K562 (cell line): ENCODE results near the gene SH2D5.

ENCODE experiments used
- BRCA1 ChIP-seq, 2 experiments: fragments of 450-650 bp in 1 of 2; sonication (generic) in 1 of 2; formaldehyde crosslinking in 1 of 2; IDR thresholded peaks; 2 replicates each; pipeline versions ENCODE4 v1.5.0 to v1.6.1; 2017 to 2020; ENCODE audit warnings: mild to moderate bottlenecking in 1 of 2, missing genetic modification reagents in 1 of 2
- CBX1 ChIP-seq: sonication (generic); IDR thresholded peaks from 2 replicates; pipeline ENCODE4 v1.6.1; 2016; ENCODE audit warnings: antibody characterized with exemption, low read depth, mild to moderate bottlenecking
- CC2D1A ChIP-seq: fragments of 450-650 bp; IDR thresholded peaks from 2 replicates; pipeline ENCODE4 v1.6.1; 2017; ENCODE audit warnings: mild to moderate bottlenecking
- E4F1 ChIP-seq: fragments of 250-450 bp; sonication (Bioruptor Pico); IDR thresholded peaks from 2 replicates; pipeline ENCODE4 v1.5.0; 2021; ENCODE audit warnings: mild to moderate bottlenecking, borderline replicate concordance
- HNRNPLL ChIP-seq: fragments of 200-400 bp; formaldehyde crosslinking; IDR thresholded peaks from 2 replicates; pipeline ENCODE4 v1.6.1; 2017; ENCODE audit warnings: low read length, low read depth, mild to moderate bottlenecking; ENCODE audit not compliant: poor library complexity, severe bottlenecking
- MAZ ChIP-seq, 2 experiments: fragments of 450-650 bp in 1 of 2; sonication (generic) in 1 of 2; formaldehyde crosslinking; IDR thresholded peaks in 1 of 2; conservative IDR thresholded peaks in 1 of 2; 2 replicates each; pipeline versions ENCODE4 v1.4.0 to v1.5.0; 2020; ENCODE audit warnings: mild to moderate bottlenecking in 1 of 2, missing genetic modification reagents in 1 of 2
- MYC ChIP-seq, 2 experiments: fragments of 250-450 bp in 1 of 2; sonication (Bioruptor Pico) in 1 of 2; IDR thresholded peaks; 2 replicates each; pipeline versions ENCODE4 v1.5.1 to v1.6.1; 2012 to 2021; ENCODE audit warnings: low read depth in 2 of 2, borderline replicate concordance in 1 of 2, improper control_type of control experiment in 1 of 2, low read length in 1 of 2, mild to moderate bottlenecking in 1 of 2, moderate library complexity in 1 of 2
- NRF1 ChIP-seq, 2 experiments: fragments of 450-650 bp; IDR thresholded peaks in 1 of 2; conservative IDR thresholded peaks in 1 of 2; 2 replicates each; pipeline ENCODE4 v1.6.1; 2014; ENCODE audit warnings: mild to moderate bottlenecking in 2 of 2
- USF2 ChIP-seq: sonication (generic); formaldehyde crosslinking; IDR thresholded peaks from 2 replicates; pipeline ENCODE4 v1.5.0; 2020; ENCODE audit warnings: missing genetic modification reagents
- ZFX ChIP-seq: sonication (generic); formaldehyde crosslinking; IDR thresholded peaks from 2 replicates; pipeline ENCODE4 v1.8.0; 2022; ENCODE audit warnings: mild to moderate bottlenecking, missing genetic modification reagents, moderate library complexity
- ZHX1 ChIP-seq: fragments of 150-350 bp; conservative IDR thresholded peaks from 2 replicates; pipeline ENCODE4 v1.6.1; 2014; ENCODE audit warnings: low read length
- ZNF165 ChIP-seq: fragments of 250-450 bp; sonication (Bioruptor Pico); IDR thresholded peaks from 2 replicates; pipeline ENCODE4 v1.4.0; 2020; ENCODE audit warnings: borderline replicate concordance
- ZNF639 ChIP-seq, 2 experiments: fragments of 200-800 bp in 1 of 2; sonication (Bioruptor generic) in 1 of 2; sonication (generic) in 1 of 2; formaldehyde crosslinking in 1 of 2; IDR thresholded peaks in 1 of 2; conservative IDR thresholded peaks in 1 of 2; 2 replicates each; pipeline versions ENCODE4 v1.5.0 to v1.6.1; 2016 to 2020; ENCODE audit warnings: missing compliant biosample characterization in 1 of 2, missing genetic modification characterization in 1 of 2, missing genetic modification reagents in 1 of 2
- TF ChIP-seq, protein P1 (sequence below), 3 experiments: IDR thresholded peaks in 2 of 3; conservative IDR thresholded peaks in 1 of 3; 2 replicates each; pipeline ENCODE4 v1.5.1; 2011 to 2012; ENCODE audit warnings: low read length in 3 of 3, mild to moderate bottlenecking in 3 of 3, control low read depth in 2 of 3, improper control_type of control experiment in 1 of 3, inconsistent platforms in 1 of 3, low read depth in 1 of 3, mixed read lengths in 1 of 3, moderate library complexity in 1 of 3; ENCODE audit not compliant: insufficient read depth in 2 of 3

- TF ChIP-seq E4F1 (CRISPR knock-in tag) (no peak), MYC (IDR thresholded peaks at IDR 0.05; ENCODE audit: low read depth, low read length) (no peak), MYC (CRISPR knock-in tag; IDR thresholded peaks at IDR 0.05; ENCODE audit: borderline replicate concordance, low read depth) (no peak), CBX1 (no peak), BRCA1 (IDR thresholded peaks at IDR 0.05) (no peak), BRCA1 (CRISPR knock-in tag; IDR thresholded peaks at IDR 0.05) (no peak), ZNF639 (CRISPR knock-in tag; conservative IDR thresholded peaks at IDR 0.05 in 1 of 2, IDR thresholded peaks at IDR 0.05 in 1 of 2) (no peak), ZFX (CRISPR knock-in tag) (no peak), HNRNPLL (no peak), CC2D1A (no peak), USF2 (no peak), NRF1 (conservative IDR thresholded peaks at IDR 0.05 in 1 of 2, IDR thresholded peaks at IDR 0.05 in 1 of 2) (no peak), ZHX1 (no peak), ZNF165 (CRISPR knock-in tag) (no peak), MAZ (CRISPR knock-in tag; conservative IDR thresholded peaks at IDR 0.05 in 1 of 2, IDR thresholded peaks at IDR 0.05 in 1 of 2) (no peak)
- TF ChIP-seq, protein P1, sequence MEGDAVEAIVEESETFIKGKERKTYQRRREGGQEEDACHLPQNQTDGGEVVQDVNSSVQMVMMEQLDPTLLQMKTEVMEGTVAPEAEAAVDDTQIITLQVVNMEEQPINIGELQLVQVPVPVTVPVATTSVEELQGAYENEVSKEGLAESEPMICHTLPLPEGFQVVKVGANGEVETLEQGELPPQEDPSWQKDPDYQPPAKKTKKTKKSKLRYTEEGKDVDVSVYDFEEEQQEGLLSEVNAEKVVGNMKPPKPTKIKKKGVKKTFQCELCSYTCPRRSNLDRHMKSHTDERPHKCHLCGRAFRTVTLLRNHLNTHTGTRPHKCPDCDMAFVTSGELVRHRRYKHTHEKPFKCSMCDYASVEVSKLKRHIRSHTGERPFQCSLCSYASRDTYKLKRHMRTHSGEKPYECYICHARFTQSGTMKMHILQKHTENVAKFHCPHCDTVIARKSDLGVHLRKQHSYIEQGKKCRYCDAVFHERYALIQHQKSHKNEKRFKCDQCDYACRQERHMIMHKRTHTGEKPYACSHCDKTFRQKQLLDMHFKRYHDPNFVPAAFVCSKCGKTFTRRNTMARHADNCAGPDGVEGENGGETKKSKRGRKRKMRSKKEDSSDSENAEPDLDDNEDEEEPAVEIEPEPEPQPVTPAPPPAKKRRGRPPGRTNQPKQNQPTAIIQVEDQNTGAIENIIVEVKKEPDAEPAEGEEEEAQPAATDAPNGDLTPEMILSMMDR (IDR thresholded peaks at IDR 0.05 in 2 of 3, conservative IDR thresholded peaks at IDR 0.05 in 1 of 3; ENCODE audit: insufficient read depth in 2 of 3, low read depth in 1 of 3, low read length in 3 of 3), result no peak
These were observed 30.9 kb upstream of the SH2D5 start for GRCh38 chr1:20763417-20763816.
